Measurements from ENCODE around the gene STIP1.
A peak's percentile ranks its signal among the peaks of the same experiment; 100 is the strongest.

Gene STIP1

DNA sequence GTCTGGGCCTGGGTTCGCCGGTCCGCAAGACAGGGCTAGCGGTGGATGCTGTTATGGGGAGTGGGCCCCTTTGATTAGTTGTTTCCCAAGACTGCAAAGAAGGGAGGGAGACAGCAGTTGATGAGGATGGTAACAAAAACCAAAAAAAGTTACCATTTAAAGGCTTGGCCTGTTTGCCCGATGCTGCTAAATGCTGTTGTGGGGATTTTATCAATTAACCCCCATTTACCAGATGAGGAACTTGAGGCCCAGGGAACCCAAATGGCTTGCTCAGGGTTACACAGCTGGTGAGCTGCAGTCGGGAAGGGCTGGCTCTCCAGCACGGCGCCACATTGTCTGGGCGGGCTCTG lies 36.7 kb downstream of the STIP1 start:
- DNase-seq (ENCODE audit: low spot score): no peak

DNA sequence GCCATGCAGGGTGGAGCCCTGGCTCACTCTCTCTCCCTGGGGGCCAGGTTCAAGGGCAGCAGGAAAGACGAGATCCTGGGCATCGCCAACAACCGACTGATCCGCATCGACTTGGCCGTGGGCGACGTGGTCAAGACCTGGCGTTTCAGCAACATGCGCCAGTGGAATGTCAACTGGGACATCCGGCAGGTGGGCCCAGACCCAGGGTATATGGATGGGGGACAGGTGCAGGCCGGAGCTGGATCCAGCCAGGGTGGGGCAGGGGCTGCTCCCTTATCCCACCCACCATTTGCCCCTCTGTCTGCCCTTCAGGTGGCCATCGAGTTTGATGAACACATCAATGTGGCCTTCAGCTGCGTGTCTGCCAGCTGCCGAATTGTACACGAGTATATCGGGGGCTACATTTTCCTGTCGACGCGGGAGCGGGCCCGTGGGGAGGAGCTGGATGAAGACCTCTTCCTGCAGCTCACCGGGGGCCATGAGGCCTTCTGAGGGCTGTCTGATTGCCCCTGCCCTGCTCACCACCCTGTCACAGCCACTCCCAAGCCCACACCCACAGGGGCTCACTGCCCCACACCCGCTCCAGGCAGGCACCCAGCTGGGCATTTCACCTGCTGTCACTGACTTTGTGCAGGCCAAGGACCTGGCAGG lies 37.2 kb downstream of the STIP1 start:
- DNase-seq (ENCODE audit: low spot score): no peak

DNA sequence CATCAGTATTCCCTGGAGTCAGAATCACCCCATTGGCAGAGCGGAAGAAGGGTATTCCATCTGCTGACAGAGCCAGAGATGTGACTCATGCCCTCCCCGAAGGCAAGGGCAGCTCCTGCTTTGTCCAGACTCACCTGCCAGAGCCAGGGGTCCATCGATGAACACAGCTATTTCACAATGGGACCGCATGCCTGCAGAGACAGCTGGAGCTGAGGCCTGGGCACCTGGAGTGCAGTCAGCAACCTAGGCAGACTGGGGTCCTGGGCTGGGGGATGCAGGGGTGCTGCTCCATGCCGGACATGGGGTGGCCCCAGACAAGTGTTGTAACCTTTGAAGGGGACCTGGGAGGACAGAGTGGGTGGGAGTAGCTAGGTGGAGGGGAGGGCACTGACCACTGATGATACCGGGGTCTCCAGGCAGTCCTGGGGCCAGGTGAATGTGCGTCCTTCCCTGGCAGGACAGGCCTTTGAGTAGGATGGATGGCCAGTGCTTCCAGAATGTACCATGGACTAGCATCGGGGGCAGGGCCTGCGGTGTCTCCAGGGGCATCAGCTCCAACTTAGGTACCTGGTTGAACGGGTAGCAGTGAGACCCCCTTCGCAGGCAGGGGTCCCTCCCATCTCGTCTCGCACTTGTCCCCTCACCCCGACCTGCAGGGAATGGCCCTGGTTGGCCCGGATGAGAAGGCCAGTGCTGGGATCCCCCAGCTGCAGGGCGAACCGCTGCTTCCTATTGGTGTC lies 38.4 kb downstream of the STIP1 start:
- no peak for DNase-seq (ENCODE audit: low spot score)

DNA sequence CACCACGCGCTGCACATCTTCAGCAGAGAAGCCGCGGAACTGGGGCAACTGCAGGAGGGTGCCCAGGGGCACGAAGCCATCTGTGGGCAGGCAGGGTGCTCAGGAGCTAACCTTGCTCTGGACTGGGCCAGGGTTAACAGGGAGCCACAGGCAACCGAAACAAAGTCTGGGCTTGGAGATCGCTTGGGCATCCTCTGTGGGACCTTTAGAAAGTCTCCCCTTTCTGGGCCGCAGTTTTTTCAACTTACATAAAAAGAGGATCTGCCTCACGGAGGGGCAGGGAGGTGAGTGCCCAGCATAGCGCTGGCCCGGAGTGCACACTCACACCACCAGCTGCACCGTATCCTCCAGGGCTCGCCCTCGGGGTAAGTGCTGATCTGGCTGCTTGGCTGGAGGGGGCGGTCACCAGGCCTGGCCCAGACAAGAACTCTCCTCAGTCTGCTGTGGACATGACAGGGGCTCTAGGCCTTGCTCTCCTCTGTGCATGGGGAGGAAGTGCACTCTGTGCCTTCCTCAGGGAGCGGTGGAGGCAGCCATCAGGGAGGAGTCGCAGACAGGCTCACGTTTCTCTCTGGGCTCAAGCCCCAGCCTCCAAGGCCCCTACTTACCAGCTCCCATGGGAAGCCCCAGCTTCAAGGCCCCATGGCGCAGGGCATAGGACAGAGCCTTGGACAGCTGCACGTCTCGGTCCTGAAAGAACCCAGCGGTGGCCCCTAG lies 39.1 kb downstream of the STIP1 start:
- no peak for DNase-seq (ENCODE audit: low spot score)

DNA sequence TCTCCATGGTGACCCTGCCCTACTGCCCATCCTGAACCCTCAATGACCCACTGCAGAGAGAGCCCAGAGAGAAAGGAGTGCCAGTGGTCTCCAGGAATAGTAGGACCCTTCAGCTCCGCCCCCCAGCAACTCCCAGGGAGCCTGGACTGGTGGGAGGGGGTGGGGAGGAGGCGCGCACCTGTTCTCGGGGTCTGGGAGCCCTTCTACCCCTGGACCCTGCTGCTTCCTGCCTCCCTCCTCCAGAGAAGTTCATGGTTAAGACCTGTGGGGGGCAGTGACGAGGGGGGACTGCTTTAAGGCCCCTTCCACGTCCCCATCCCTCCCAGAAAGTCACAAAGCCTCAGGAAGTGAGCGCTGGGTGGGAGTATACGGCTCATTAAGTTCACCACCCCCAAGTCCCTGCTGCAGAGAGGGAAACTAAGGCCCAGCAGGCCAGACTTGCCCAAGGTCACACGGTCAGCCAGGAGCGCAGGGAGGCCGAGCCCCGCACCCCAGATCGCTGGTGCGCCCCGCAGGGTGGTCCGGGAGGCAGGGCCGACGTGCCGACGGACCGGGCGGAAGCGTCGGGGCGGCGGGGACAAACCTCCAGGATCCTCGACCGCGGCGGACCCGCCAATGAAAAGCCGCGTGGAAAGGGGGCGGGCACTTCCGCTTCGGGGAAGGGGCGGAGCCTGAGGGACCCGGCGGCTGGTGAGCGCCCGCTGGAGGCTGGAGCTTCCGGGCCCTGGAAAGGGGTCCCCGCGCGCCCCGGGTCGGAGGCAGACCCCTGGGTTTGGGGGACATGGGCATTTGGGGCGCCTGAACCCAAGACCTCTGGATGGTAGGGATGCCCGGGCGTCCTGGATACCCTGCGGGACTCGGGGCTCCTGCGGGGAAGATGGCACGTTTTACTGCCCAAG lies 39.9 kb downstream of the STIP1 start, which contains the start of the genes NUDT22 and TRPT1:
Gene NUDT22 (plus strand): TSS at position 667 of the 899 bp plus-strand sequence. CDS start 379 bp downstream, outside the sequence.
Gene TRPT1 (minus strand): TSS at position 579 of the 899 bp plus-strand sequence. CDS start 326 bp downstream, at position 253.
- DNase-seq (ENCODE audit: low spot score): peak; percentile 83

DNA sequence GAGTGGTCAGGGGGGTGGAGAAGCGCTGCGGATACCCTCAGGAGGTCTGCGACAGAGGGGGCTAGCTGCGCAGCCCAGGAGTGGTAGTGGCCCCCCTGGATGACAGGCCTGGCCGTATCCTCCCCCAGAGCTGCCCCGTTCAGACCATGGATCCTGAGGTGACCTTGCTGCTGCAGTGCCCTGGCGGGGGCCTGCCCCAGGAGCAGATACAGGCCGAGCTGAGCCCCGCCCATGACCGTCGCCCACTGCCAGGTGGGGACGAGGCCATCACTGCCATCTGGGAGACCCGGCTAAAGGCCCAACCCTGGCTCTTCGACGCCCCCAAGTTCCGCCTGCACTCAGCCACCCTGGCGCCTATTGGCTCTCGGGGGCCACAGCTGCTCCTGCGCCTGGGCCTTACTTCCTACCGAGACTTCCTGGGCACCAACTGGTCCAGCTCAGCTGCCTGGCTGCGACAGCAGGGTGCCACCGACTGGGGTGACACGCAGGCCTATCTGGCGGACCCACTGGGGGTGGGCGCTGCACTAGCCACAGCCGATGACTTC lies 40.6 kb downstream of the STIP1 start:
- no peak for DNase-seq (ENCODE audit: low spot score)

DNA sequence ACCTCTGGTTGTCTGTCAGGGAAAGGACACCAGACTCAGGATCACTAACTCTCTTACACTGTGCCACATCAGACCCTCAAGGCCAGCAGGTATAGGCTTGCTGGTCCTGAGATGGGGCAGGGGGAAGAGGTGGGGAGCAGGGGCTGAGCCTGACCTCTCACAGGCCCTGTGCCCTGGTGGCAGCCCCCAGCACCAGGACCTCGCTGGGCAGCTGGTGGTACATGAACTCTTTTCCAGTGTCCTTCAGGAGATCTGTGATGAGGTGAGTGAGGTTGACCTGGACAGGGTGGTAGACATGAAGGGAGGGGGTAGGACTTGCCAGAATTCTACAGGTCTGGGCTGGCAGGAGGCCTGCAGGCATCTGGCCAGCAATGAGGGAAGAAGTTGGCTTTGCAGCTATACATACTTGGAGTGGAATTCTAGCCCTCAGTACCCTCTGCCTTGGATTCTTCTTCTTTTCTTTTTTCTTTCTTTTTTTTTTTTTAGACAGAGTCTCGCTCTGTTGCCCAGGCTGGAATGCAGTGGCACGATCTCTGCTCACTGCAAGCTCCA lies 41.5 kb downstream of the STIP1 start:
- no peak for DNase-seq (ENCODE audit: low spot score)

DNA sequence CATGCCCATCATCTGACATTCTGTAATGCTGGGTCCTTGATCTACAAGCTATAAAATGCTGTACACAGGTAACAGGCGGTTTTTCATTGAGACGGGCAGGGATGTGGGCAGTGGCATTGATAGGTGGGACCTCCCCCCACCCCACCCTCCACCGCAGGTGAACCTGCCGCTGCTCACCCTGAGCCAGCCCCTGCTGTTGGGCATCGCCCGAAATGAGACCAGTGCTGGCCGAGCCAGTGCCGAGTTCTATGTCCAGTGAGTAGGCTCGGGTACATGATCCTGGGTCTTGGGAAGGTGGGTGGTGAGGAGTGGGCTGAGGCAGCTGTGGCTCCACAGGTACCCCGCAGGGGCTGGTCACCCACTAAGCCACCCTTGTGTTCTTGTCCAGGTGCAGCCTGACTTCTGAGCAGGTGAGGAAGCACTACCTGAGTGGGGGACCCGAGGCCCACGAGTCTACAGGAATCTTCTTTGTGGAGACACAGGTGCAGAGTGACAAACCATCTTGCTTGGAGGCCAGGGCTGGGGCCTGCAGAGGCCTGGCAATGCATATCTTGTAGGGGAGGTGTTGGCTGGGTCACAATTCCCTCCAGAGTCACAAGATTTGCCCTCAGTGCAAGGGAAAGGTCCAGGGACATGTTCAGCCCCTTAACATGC lies 43.2 kb downstream of the STIP1 start:
- DNase-seq (ENCODE audit: low spot score): no peak

DNA sequence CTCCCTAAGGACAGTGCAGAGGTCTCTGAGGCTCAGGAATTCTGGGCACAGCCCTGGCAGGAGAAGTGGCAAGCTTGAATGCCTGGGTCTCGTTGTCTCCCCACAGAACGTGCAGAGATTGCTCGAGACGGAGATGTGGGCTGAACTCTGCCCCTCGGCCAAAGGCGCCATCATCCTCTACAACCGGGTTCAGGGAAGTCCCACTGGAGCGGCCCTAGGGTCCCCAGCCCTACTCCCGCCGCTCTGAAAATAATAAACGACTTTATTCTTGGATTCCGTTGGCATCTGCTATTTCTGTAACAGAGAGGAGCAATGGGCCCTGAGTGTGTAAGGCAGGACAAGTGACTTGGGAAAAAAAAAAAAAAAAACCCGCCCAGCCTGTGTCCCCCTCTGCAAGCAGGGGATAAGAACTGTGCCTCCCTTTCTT lies 43.8 kb downstream of the STIP1 start:
- DNase-seq (ENCODE audit: low spot score): no peak

DNA sequence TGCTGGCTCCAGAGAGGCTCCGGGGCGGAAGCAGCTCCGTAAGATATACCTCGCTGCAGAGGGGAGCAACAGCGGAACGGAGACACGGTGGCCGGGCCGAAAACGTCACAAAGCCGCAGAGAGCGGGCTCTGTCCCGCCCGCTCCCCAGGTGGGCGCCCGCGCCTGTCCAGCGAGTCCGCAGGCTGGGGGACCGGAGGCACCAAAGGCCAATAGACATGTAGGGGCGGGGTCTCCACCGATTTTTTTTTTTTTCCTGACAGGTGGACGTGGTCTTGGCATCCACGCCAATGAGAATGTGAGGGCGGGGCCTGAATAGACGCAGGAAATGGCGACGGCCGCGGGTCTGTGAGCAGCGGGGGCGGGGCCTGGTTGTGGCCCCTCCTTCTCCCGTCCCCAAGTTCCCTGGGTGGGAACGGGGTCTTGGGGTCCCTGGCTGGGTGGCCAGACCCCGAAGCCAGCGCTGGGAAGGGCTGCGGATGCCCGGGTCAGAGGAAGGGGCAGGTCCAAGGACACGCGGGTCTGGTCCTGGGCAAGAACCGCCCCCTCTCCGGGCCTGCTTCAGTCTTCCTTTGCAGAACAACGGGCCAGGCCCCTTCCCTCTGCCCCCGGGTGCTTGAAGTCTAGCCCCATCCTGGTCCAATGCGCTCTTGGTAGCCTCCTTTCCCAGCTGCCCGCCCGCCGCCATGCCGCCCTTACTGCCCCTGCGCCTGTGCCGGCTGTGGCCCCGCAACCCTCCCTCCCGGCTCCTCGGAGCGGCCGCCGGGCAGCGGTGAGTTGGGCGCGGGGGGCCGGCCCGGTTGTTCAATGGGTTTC lies 44.4 kb downstream of the STIP1 start, which contains the start of gene DNAJC4:
Gene DNAJC4 (plus strand): TSS at position 378 of the 814 bp plus-strand sequence. CDS start 307 bp downstream, at position 685.
- peak; percentile 89 for DNase-seq (ENCODE audit: low spot score)

DNA sequence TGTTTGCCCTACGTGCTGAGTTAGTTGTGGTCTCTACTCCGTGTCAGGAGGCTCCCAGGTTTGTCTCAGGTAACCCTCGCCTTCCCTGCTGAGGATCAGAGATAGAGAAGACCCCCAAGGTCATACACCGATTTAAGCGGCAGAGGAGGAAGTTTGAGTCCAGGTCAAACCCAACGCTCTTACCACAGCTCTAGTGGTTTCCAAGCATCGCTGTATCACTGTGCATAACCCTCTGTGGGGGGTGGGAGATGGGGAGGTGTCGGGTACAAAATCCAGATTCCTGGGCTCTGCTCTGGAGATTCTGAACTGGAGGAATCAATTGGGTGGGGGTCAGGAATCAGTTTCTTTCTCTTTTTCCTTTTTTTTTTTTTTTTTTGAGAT lies 45.0 kb downstream of the STIP1 start:
- no peak for DNase-seq (ENCODE audit: low spot score)

DNA sequence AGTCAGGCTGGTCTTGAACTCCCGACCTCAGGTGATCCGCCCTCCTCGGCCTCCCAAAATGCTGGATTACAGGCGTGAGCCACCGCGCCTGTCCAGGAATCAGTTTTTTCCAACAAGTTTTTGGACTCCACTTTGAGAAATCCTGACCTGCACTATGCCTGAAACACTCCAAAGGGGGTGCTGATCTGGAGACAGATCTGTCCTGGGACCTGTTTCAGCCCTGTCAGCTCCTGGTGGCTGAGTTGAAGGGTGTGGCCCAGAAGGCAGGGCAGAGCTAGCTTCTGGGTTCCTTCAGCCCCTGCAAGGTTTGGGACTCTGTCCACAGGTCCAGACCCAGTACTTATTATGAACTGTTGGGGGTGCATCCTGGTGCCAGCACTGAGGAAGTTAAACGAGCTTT lies 45.6 kb downstream of the STIP1 start:
- DNase-seq (ENCODE audit: low spot score): no peak

DNA sequence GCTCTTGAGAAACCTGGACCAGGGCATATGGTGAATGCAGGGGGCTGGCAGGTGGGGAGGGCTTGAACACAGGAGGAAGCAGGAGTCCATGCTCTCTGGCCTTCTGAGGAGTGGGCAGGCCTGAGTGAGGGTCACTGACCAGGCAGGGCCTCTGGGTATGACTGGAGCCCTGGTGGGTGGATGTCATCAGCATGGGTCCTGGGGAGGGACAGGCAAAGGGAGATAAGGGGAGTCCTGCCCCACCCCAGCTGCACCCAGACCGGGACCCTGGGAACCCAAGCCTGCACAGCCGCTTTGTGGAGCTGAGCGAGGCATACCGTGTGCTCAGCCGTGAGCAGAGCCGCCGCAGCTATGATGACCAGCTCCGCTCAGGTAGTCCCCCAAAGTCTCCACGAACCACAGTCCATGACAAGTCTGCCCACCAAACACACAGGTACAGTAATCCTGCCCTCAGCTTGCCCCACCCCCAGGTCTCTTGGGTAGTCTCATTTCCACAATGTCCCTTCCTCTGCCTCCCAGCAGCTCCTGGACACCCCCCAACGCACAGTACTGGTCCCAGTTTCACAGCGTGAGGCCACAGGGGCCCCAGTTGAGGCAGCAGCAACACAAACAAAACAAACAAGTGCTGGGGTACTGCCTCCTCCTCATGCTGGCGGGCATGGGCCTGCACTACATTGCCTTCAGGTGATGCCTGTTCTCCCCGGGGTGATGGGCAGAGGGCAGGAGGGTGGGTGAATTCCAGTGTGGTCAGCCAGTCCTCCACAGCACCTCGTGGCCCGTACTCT lies 46.4 kb downstream of the STIP1 start:
- no peak for DNase-seq (ENCODE audit: low spot score)

DNA sequence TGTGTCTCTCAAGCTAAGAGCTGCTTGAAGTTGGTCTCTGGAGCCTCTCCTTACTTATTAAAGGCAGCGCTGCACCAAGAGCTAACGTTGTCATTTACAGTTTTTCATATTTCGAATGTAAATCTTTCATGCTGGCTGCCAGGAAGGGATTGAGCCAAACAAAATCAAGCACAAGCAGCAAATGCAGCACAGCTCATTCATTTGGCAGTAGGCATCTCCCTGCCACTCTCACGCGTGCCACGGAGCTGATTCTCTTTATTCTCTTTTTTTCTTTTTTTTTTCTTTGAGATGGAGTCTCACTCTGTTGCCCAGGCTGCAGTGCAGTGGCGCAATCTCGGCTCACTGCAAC lies 47.0 kb downstream of the STIP1 start:
- DNase-seq (ENCODE audit: low spot score): no peak

DNA sequence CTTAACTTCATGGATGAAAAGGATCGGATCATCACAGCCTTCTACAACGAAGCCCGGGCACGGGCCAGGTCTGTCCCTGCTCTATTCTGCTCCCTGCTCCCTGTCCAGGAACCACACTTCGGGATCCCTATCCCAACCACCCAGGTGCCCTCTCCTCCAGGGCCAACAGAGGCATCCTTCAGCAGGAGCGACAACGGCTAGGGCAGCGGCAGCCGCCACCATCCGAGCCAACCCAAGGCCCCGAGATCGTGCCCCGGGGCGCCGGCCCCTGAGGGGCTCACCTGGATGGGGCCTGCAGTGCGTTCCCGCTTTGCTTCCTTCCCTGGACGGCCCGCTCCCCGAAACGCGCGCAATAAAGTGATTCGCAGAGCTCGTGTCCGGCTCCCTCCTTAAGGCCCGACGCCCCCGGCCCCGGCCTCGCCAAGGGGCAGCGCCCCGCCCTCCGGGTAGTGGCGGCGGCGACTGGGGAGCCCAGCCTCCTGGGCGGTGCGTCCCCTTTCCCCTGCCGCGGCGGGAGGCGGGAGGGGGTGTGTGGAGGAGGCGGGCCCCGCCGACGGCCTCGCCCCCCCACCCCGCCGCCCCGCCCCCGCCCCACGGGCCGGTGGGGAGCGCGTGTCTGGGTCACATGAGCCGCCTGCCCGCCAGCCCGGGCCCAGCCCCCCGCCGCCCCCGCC lies 48.1 kb downstream of the STIP1 start, which contains the start of gene VEGFB:
Gene VEGFB (plus strand): TSS at position 672 of the 674 bp plus-strand sequence. CDS start 250 bp downstream, outside the sequence.
- peak; percentile 70 for DNase-seq (ENCODE audit: low spot score)

DNA sequence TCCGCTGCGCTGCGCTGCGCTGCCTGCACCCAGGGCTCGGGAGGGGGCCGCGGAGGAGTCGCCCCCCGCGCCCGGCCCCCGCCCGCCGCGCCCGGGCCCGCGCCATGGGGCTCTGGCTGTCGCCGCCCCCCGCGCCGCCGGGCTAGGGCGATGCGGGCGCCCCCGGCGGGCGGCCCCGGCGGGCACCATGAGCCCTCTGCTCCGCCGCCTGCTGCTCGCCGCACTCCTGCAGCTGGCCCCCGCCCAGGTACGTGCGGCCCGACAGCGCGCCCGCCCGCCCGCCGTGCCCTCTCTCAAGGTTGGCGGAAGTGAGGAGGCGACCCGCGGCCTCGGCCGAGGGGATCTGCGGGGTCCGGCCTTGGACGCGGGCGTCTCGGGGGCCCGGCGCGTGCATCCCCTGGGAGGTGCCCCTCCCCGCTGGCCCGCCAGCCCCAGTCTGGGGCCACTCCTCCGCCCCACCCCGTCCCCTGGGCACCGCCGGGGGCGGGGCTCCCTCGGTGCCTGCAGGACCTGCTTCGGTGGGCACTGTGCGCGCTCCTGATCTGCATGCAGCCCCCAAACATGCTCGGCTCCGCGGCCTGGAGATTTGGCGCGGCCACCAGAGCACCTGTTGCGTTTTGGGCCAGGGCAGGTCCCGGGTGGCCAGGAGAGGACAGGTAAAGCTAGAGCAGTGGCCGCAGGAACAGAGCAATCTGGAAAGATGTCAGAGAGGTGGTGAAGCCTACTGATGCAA lies 48.8 kb downstream of the STIP1 start:
- DNase-seq (ENCODE audit: low spot score): no peak

DNA sequence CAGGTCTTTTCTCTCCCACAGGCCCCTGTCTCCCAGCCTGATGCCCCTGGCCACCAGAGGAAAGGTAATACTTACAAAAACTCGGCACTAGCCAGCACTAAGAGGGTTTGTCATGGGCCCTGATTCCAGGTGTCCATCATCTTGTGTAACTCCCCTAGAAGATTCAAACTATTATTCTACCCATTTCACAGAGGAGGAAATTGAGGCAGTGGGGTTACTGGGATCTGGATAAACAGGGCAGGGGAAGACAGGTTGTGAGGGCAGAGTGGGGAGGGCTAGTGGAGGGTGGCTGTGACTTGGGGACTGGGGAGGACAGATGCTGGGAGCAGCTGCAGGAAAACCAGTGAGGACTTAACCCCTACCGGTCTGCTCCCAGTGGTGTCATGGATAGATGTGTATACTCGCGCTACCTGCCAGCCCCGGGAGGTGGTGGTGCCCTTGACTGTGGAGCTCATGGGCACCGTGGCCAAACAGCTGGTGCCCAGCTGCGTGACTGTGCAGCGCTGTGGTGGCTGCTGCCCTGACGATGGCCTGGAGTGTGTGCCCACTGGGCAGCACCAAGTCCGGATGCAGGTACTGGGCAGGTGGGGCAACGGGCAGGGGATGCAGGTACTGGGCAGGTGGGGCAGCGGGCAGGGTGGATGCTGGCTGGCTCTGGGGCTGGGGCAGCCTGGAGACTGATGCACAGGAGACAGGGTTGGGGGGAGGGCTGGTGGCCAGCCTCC lies 49.6 kb downstream of the STIP1 start:
- DNase-seq (ENCODE audit: low spot score): no peak
